ENCODE results near the gene ENTR1. TPM values are rescaled to one million over a fixed set of nuclear protein-coding genes. Genes with fewer than 3 reads are reported as not detected.

The ENTR1 gene
- total and polyA plus RNA-seq, 2 of the 4 experiments (the other 2 are of a cell fraction), result 14.5 to 37.3 TPM

GRCh38 chr9:136353757-136354488 lies 56.5 kb downstream of the ENTR1 start:
- Histone ChIP-seq H3K27ac (ENCODE audit: insufficient read depth, low read length) (0 out of 2 replicates have a peak overlapping the region, but pooled peaks have one; percentile 3), H4K20me1 (ENCODE audit: insufficient read depth, low read length) (peaks cover 34% of the 10 kb centered on the region), H3K14ac (replicated peaks; ENCODE audit: low read depth, low read length) (no peak overlapping the region), H2BK15ac (ENCODE audit: low read depth, low read length) (no peak overlapping the region), H4K8ac (ENCODE audit: low read depth in 2 of 2, low read length in 2 of 2) (peak overlapping the region in 1 of 2 experiments; percentile 1; a peak in 1 of 4 replicates), H3K79me1 (ENCODE audit: low read depth in 1 of 2, low read length in 2 of 2) (peaks cover 0 to 42% of the 10 kb centered on the region in 2 experiments; a peak in 2 of 4 replicates), H2BK5ac (ENCODE audit: low read depth, low read length, poor library complexity, severe bottlenecking) (no peak overlapping the region), H3K4me2 (ENCODE audit: low read depth, low read length) (no peak overlapping the region), H3K4me1 (ENCODE audit: control insufficient read depth, insufficient read depth, low read length) (peaks cover 23% of the 10 kb centered on the region), H2AFZ (replicated peaks; ENCODE audit: low read length, poor library complexity) (peak overlapping the region; percentile 47), H3K56ac (ENCODE audit: extremely low read depth, insufficient read depth, low read length) (no peak overlapping the region), H3K23ac (ENCODE audit: low read depth, low read length) (no peak overlapping the region), H3K9ac (ENCODE audit: low read depth, low read length) (no peak overlapping the region), H3K27me3 (ENCODE audit: control insufficient read depth, insufficient read depth, low read length) (no peaks in the 10 kb centered on the region), H2BK120ac (ENCODE audit: low read depth, low read length) (no peak overlapping the region), H4K5ac (ENCODE audit: low read depth, low read length) (no peak overlapping the region), H3K9me3 (ENCODE audit: control insufficient read depth, insufficient read depth, low read length) (no peaks in the 10 kb centered on the region), H3K18ac (ENCODE audit: low read depth, low read length) (no peak overlapping the region), H3K4me3 (ENCODE audit: insufficient read depth, low read depth, low read length) (no peak overlapping the region), H2AK5ac (ENCODE audit: low read depth, low read length) (no peak overlapping the region; the same call in 1 of the 2 replicates), H3K36me3 (ENCODE audit: control insufficient read depth, insufficient read depth, low read length) (peaks cover 72% of the 10 kb centered on the region), H4K91ac (ENCODE audit: insufficient read depth, low read depth, low read length) (no peak overlapping the region), H3K9me1 (ENCODE audit: insufficient read depth, low read length) (peaks cover 3% of the 10 kb centered on the region; the same call in 1 of the 2 replicates), H2BK20ac (ENCODE audit: low read depth, low read length) (no peak overlapping the region), H2AK9ac (replicated peaks; ENCODE audit: low read depth, low read length, poor library complexity) (peak overlapping the region; percentile 95), H3K4ac (ENCODE audit: low read depth, low read length) (no peak overlapping the region)
- POLR2A ChIA-PET (ENCODE audit: unreplicated experiment), result no interaction called here
- no peak for DNase-seq
- intact Hi-C loops (cut with micrococcal nuclease), result no loop called here
- ATAC-seq (ENCODE audit: low read depth), result peak; percentile 3; the same call in 1 of the 2 replicates
- CTCF ChIA-PET, result no interaction called here
- BruUV-seq (replicated peaks), result no TSS peak
- dilution Hi-C loops (cut with HindIII; ENCODE audit: low sequenced_read_pairs, unreplicated experiment), result no loop called here
- TF ChIP-seq MAFK (IDR thresholded peaks at IDR 0.05; ENCODE audit: low read depth, low read length) (no peak), NFE2L2 (IDR thresholded peaks at IDR 0.05; ENCODE audit: low read depth, low read length) (no peak), ELK1 (IDR thresholded peaks at IDR 0.05; ENCODE audit: borderline replicate concordance, low read depth, low read length) (no peak), POLR2A (IDR thresholded peaks at IDR 0.05; ENCODE audit: low read depth, low read length) (no peak), MXI1 (IDR thresholded peaks at IDR 0.05; ENCODE audit: borderline replicate concordance, low read depth, low read length) (no peak)
- in situ Hi-C loops (cut with MboI; ENCODE audit: low sequenced_read_pairs), result no loop called here
- 65% methylated on average over 2 of the region's 13 CpGs; no CpG with 5 or more reads in 1 of the 2 experiments for WGBS, 2 experiments (ENCODE audit: extremely low coverage in 2 of 2, insufficient read length in 1 of 2)

All from IMR-90 (cell line).